Mesenchymal stem cell (in vitro differentiated cells and primary cell): Measurements from ENCODE around the gene TMEM107.
"Not testable (repeated sequence)": the region's sequence is repeated elsewhere in the genome, so short reads cannot be mapped to it uniquely, and the experiment has no call there.

ENCODE experiments used
- DNase-seq: peaks from one replicate; pipeline ENCODE4 v3.0.0-alpha.2; 2013
- H2AFZ ChIP-seq: one replicate; pipeline ENCODE4 v1.6.1; 2013; ENCODE audit warnings: low read depth, mild to moderate bottlenecking, control low read depth, inconsistent platforms, low read length, moderate library complexity
- H2AK5ac ChIP-seq: 2 replicates; pipeline ENCODE4 v1.6.1; 2013; ENCODE audit warnings: low read length, moderate library complexity, mild to moderate bottlenecking, inconsistent platforms; ENCODE audit not compliant: severe bottlenecking
- H2BK120ac ChIP-seq: one replicate; pipeline ENCODE4 v1.6.1; 2013; ENCODE audit warnings: low read depth, mild to moderate bottlenecking, inconsistent platforms, low read length, moderate library complexity
- H2BK12ac ChIP-seq, 2 experiments: one replicate each; pipeline ENCODE4 v1.6.1; 2013; ENCODE audit warnings: inconsistent platforms in 2 of 2, low read length in 2 of 2, mild to moderate bottlenecking in 2 of 2, moderate library complexity in 2 of 2, control low read depth in 1 of 2
- H2BK15ac ChIP-seq: one replicate; pipeline ENCODE4 v1.6.1; 2013; ENCODE audit warnings: mild to moderate bottlenecking, low read depth, inconsistent platforms; ENCODE audit not compliant: poor library complexity, severe bottlenecking
- H2BK5ac ChIP-seq: 2 replicates; pipeline ENCODE4 v1.6.1; 2013; ENCODE audit warnings: low read depth, mild to moderate bottlenecking, low read length, control low read depth, inconsistent platforms; ENCODE audit not compliant: poor library complexity, severe bottlenecking
- H3K14ac ChIP-seq, 2 experiments: one replicate each; pipeline ENCODE4 v1.6.1; 2013; ENCODE audit warnings: inconsistent platforms in 2 of 2, low read length in 2 of 2, control low read depth in 1 of 2, mild to moderate bottlenecking in 1 of 2, moderate library complexity in 1 of 2
- H3K18ac ChIP-seq, 2 experiments: one replicate each; pipeline ENCODE4 v1.6.1; 2013; ENCODE audit warnings: inconsistent platforms in 2 of 2, low read length in 2 of 2, control low read depth in 1 of 2, low read depth in 1 of 2, mild to moderate bottlenecking in 1 of 2
- H3K23ac ChIP-seq, 2 experiments: one replicate each; pipeline ENCODE4 v1.6.1; 2013; ENCODE audit warnings: inconsistent platforms in 2 of 2, low read length in 2 of 2, mild to moderate bottlenecking in 2 of 2, moderate library complexity in 2 of 2, control low read depth in 1 of 2
- H3K27ac ChIP-seq: 2 replicates; pipeline ENCODE4 v1.5.1; 2013; ENCODE audit warnings: mild to moderate bottlenecking, moderate library complexity, low read length, control low read depth, inconsistent platforms; ENCODE audit not compliant: poor library complexity, severe bottlenecking
- H3K27me3 ChIP-seq, 2 experiments: 2 replicates each; pipeline versions ENCODE4 v1.6.1 to v1.7.0; 2013; ENCODE audit warnings: low read length in 2 of 2, mild to moderate bottlenecking in 2 of 2, moderate library complexity in 2 of 2, control low read depth in 1 of 2, inconsistent platforms in 1 of 2; ENCODE audit not compliant: control insufficient read depth in 1 of 2, insufficient read depth in 1 of 2
- H3K36me3 ChIP-seq, 2 experiments: 2 replicates each; pipeline versions ENCODE4 v1.6.1 to v1.7.0; 2013; ENCODE audit warnings: low read length in 2 of 2, control low read depth in 1 of 2, inconsistent platforms in 1 of 2, low read depth in 1 of 2, mild to moderate bottlenecking in 1 of 2; ENCODE audit not compliant: insufficient read depth in 2 of 2, control insufficient read depth in 1 of 2
- H3K4ac ChIP-seq, 2 experiments: one replicate each; pipeline ENCODE4 v1.6.1; 2013; ENCODE audit warnings: inconsistent platforms in 2 of 2, low read length in 2 of 2, mild to moderate bottlenecking in 2 of 2, moderate library complexity in 2 of 2, control low read depth in 1 of 2, low read depth in 1 of 2
- H3K4me1 ChIP-seq: 2 replicates; pipeline ENCODE4 v1.6.1; 2013; ENCODE audit warnings: low read depth, low read length, control low read depth; ENCODE audit not compliant: control insufficient read depth, insufficient read depth
- H3K4me2 ChIP-seq: 2 replicates; pipeline ENCODE4 v1.6.1; 2013; ENCODE audit warnings: low read length, mild to moderate bottlenecking, inconsistent platforms; ENCODE audit not compliant: poor library complexity, severe bottlenecking
- H3K4me3 ChIP-seq, 2 experiments: 2 replicates each; pipeline versions ENCODE4 v1.5.1 to v1.7.0; 2013; ENCODE audit warnings: low read length in 2 of 2, mild to moderate bottlenecking in 2 of 2, control low read depth in 1 of 2, low read depth in 1 of 2; ENCODE audit not compliant: insufficient read depth in 1 of 2
- H3K79me1 ChIP-seq: replicated peaks from 2 replicates; pipeline ENCODE4 v1.6.1; 2013; ENCODE audit warnings: mild to moderate bottlenecking, control low read depth, low read length, inconsistent platforms; ENCODE audit not compliant: poor library complexity, severe bottlenecking
- H3K9ac ChIP-seq: 2 replicates; pipeline ENCODE4 v1.7.0; 2013; ENCODE audit warnings: mild to moderate bottlenecking, low read length, moderate library complexity
- H3K9me3 ChIP-seq: 2 replicates; pipeline ENCODE4 v1.7.0; 2013; ENCODE audit warnings: mild to moderate bottlenecking, low read length; ENCODE audit not compliant: control insufficient read depth
- H4K8ac ChIP-seq: one replicate; pipeline ENCODE4 v1.6.1; 2013; ENCODE audit warnings: inconsistent platforms, mild to moderate bottlenecking, low read length, moderate library complexity
- H4K91ac ChIP-seq: one replicate; pipeline ENCODE4 v1.6.1; 2013; ENCODE audit warnings: mild to moderate bottlenecking, low read length, inconsistent platforms
- WGBS: methylation state at CpG from one replicate; pipeline ENCODE4 v1.1.7; 2013; ENCODE audit warnings: mixed read lengths; 5-methylcytosine and 5-hydroxymethylcytosine counted together

Gene TMEM107

GRCh38 chr17:8220783-8221662 lies 44.8 kb upstream of the TMEM107 start:
- Histone ChIP-seq H3K4me1 (peaks cover 16% of the 10 kb centered on the region), H3K4ac (peak overlapping the region in 1 of 2 experiments; percentile 32), H4K91ac (no peak overlapping the region), H2BK120ac (peak overlapping the region; percentile 56), H3K27me3 (no peaks in the 10 kb centered on the region), H2AK5ac (no peak overlapping the region), H2AFZ (peak overlapping the region; percentile 43), H2BK15ac (peak overlapping the region; percentile 61), H3K9me3 (no peaks in the 10 kb centered on the region), H4K8ac (peak overlapping the region; percentile 76), H3K14ac (no peak overlapping the region), H3K36me3 (no peaks in the 10 kb centered on the region), H2BK12ac (peak overlapping the region in 1 of 2 experiments; percentile 31), H2BK5ac (peak overlapping the region; percentile 59), H3K23ac (no peak overlapping the region), H3K79me1 (no peaks in the 10 kb centered on the region), H3K9ac (peak overlapping the region; percentile 95), H3K27ac (peak overlapping the region; percentile 97), H3K4me2 (peak overlapping the region; percentile 62), H3K4me3 (peak overlapping the region; percentile 69 to 93), H3K18ac (peak overlapping the region in 1 of 2 experiments; percentile 31)
- peak; percentile 94 for DNase-seq
- under 1% methylated on average over 45 of the region's 45 CpGs for WGBS

- H3K4me3 ChIP-seq, DNase-seq, H3K79me1 ChIP-seq, H3K4me1 ChIP-seq, H3K4ac ChIP-seq, H3K36me3 ChIP-seq, H3K9me3 ChIP-seq, H2AFZ ChIP-seq, H3K23ac ChIP-seq, H3K9ac ChIP-seq, H2BK12ac ChIP-seq, H3K14ac ChIP-seq, H3K18ac ChIP-seq, H3K27ac ChIP-seq, H4K91ac ChIP-seq, H3K27me3 ChIP-seq, H3K4me2 ChIP-seq, H2BK5ac ChIP-seq, H2BK120ac ChIP-seq, H4K8ac ChIP-seq, H2AK5ac ChIP-seq, H2BK15ac ChIP-seq: not testable (repeated sequence)
- WGBS = 86% methylated on average over 14 of the region's 15 CpGs
Observed at GRCh38 chr17:8214000-8214399, 37.8 kb upstream of the TMEM107 start.

GRCh38 chr17:8212312-8213180 lies 36.4 kb upstream of the TMEM107 start:
- no peak overlapping the region for H2BK120ac ChIP-seq
- H3K23ac ChIP-seq = no peak overlapping the region
- H4K8ac ChIP-seq = no peak overlapping the region
- no peak overlapping the region for H2BK5ac ChIP-seq
- H3K9ac ChIP-seq = no peak overlapping the region
- DNase-seq = peak; percentile 68
- no peak overlapping the region for H3K27ac ChIP-seq
- H3K4me2 ChIP-seq = no peak overlapping the region
- H3K79me1 ChIP-seq = peaks cover under 1% of the 10 kb centered on the region
- H3K14ac ChIP-seq = no peak overlapping the region
- H3K4me1 ChIP-seq = peaks cover 5% of the 10 kb centered on the region
- no peak overlapping the region for H2BK15ac ChIP-seq
- no peak overlapping the region for H2AFZ ChIP-seq
- H3K36me3 ChIP-seq = no peaks in the 10 kb centered on the region
- no peak overlapping the region for H3K4me3 ChIP-seq
- no peak overlapping the region for H3K4ac ChIP-seq
- H3K9me3 ChIP-seq = no peaks in the 10 kb centered on the region
- H2AK5ac ChIP-seq = no peak overlapping the region
- no peak overlapping the region for H4K91ac ChIP-seq
- WGBS = 78% methylated on average over 12 of the region's 14 CpGs
- H3K18ac ChIP-seq = no peak overlapping the region
- H2BK12ac ChIP-seq = no peak overlapping the region
- H3K27me3 ChIP-seq = no peaks in the 10 kb centered on the region
